Motor neuron (in vitro differentiated cells): ENCODE data around the gene ZBTB16. TPM values are rescaled to one million over a fixed set of nuclear protein-coding genes. Genes with fewer than 3 reads are reported as not detected.

Experiments used
- ATAC-seq, 8 experiments: fragments of 200-7000 bp; cut with Tn5 transposase; replicated peaks in 6 of 8; 2 replicates each; pipeline ENCODE4 v1.8.0; 2021; ENCODE audit warnings: mild to moderate bottlenecking in 8 of 8, moderate library complexity in 8 of 8
- H3K27ac ChIP-seq, 2 donors: fragments of 250-450 bp; sonication (Bioruptor Pico); 2 replicates each; pipeline ENCODE4 v1.9.0; 2021; ENCODE audit warnings: antibody characterized with exemption in 2 of 2, mild to moderate bottlenecking in 2 of 2, moderate library complexity in 1 of 2
- H3K4me1 ChIP-seq, 2 donors: fragments of 250-450 bp; sonication (Bioruptor Pico); replicated peaks in 1 of 2; 2 replicates each; pipeline ENCODE4 v1.6.1; 2021; ENCODE audit warnings: antibody characterized with exemption in 2 of 2, mild to moderate bottlenecking in 2 of 2, moderate library complexity in 1 of 2
- H3K4me3 ChIP-seq, 5 donors: fragments of 250-450 bp; sonication (Bioruptor Pico); 2 replicates each; pipeline ENCODE4 v1.9.0; 2021; ENCODE audit warnings: antibody characterized with exemption in 5 of 5, mild to moderate bottlenecking in 5 of 5, moderate library complexity in 4 of 5
- WGBS, 10 experiments: fragments of 450-650 bp; shearing (Covaris generic); methylation state at CpG; one replicate each; pipeline ENCODE4 v1.0.0; 2022; 5-methylcytosine and 5-hydroxymethylcytosine counted together
- in situ Hi-C, 9 experiments: fragments of 400-800 bp; cut with MboI; loops; one replicate each; pipeline ENCODE4 v1.15.0; 2021; ENCODE audit warnings: low sequenced_read_pairs in 9 of 9, low pct_unique_long_range_greater_than_20kb in 2 of 9; ENCODE audit not compliant: unreplicated experiment in 9 of 9
- total RNA-seq, 8 experiments: library from RNA; unstranded; fragments of 300-600 nt; gene quantifications; 2 replicates each; pipeline versions ENCODE4 v1.2.3 to v1.2.4, GENCODE V29; 2022

ZBTB16 gene
- total RNA-seq, 8 experiments from 2014 or later, result 0.07 to 26.6 (median 7.3) TPM; not detected in 1

- Histone ChIP-seq H3K4me1 (peaks cover 0 to 4% of the 10 kb centered on the region in 2 donors), H3K4me3 (no peak overlapping the region), H3K27ac (no peak overlapping the region)
- 34 to 100% (median 70%) methylated on average over 1 to 2 of the region's 2 CpGs; no CpG with 5 or more reads in 4 of the 10 experiments for WGBS, 10 experiments
- in situ Hi-C loops, result loop anchor here in 1 of 9 experiments (10.0 kb wide), 1 partner anchor 481 kb away; no protein-coding TSS in a partner anchor
- ATAC-seq, result no peak
Measured at GRCh38 chr11:114284021-114284420, 224.5 kb downstream of the ZBTB16 start.

- in situ Hi-C loops, result loop anchor here in 1 of 9 experiments (10.0 kb wide), 1 partner anchor 480 kb away; no protein-coding TSS in a partner anchor
- ATAC-seq, result no peak
- Histone ChIP-seq H3K4me3 (no peak overlapping the region), H3K27ac (no peak overlapping the region), H3K4me1 (peaks cover 0 to 4% of the 10 kb centered on the region in 2 donors)
- WGBS, 10 experiments, result 52 to 100% (median 93%) methylated on average over 1 to 7 of the region's 7 CpGs; no CpG with 5 or more reads in 3 of the 10 experiments
Measured at GRCh38 chr11:114284914-114285313, 225.4 kb downstream of the ZBTB16 start.

- ATAC-seq, result no peak
- WGBS, 10 experiments, result 28 to 95% (median 73%) methylated on average over 1 to 2 of the region's 3 CpGs; no CpG with 5 or more reads in 4 of the 10 experiments
- in situ Hi-C loops, result loop anchor here in 1 of 9 experiments (10.0 kb wide), 1 partner anchor 479 kb away; no protein-coding TSS in a partner anchor
Measured at GRCh38 chr11:114285599-114285998, 226.1 kb downstream of the ZBTB16 start.

GRCh38 chr11:114286229-114286628 lies 226.7 kb downstream of the ZBTB16 start:
- H3K4me1 ChIP-seq, result no peaks in the 10 kb centered on the region
- H3K27ac ChIP-seq, result no peak overlapping the region
- 72 to 100% (median 91%) methylated on average over 1 to 3 of the region's 3 CpGs; no CpG with 5 or more reads in 2 of the 10 experiments for WGBS, 10 experiments
- H3K4me3 ChIP-seq, result no peak overlapping the region
- in situ Hi-C loops, result loop anchor here in 1 of 9 experiments (10.0 kb wide), 1 partner anchor 479 kb away; no protein-coding TSS in a partner anchor
- no peak for ATAC-seq

More at GRCh38 chr11:114285599-114285998, 226.1 kb downstream of the ZBTB16 start:
- peaks cover 0 to 4% of the 10 kb centered on the region in 2 donors for H3K4me1 ChIP-seq
- no peak overlapping the region for H3K4me3 ChIP-seq
- H3K27ac ChIP-seq, result no peak overlapping the region

GRCh38 chr11:114287154-114287553 lies 227.6 kb downstream of the ZBTB16 start:
- in situ Hi-C loops, result loop anchor here in 1 of 9 experiments (10.0 kb wide), 1 partner anchor 478 kb away; no protein-coding TSS in a partner anchor
- 30 to 94% (median 78%) methylated on average over 1 to 2 of the region's 2 CpGs for WGBS, 10 experiments
- no peak for ATAC-seq
- Histone ChIP-seq H3K4me3 (no peak overlapping the region), H3K27ac (no peak overlapping the region), H3K4me1 (no peaks in the 10 kb centered on the region)

- in situ Hi-C loops, result loop anchor here in 1 of 9 experiments (10.0 kb wide), 1 partner anchor 477 kb away; no protein-coding TSS in a partner anchor
- no peak for ATAC-seq
- Histone ChIP-seq H3K4me3 (no peak overlapping the region), H3K4me1 (no peaks in the 10 kb centered on the region), H3K27ac (no peak overlapping the region)
- 54 to 100% (median 89%) methylated on average over 1 to 2 of the region's 2 CpGs for WGBS, 10 experiments
Measured at GRCh38 chr11:114288136-114288535, 228.6 kb downstream of the ZBTB16 start.

GRCh38 chr11:114289779-114290178 lies 230.3 kb downstream of the ZBTB16 start:
- Histone ChIP-seq H3K27ac (no peak overlapping the region), H3K4me1 (no peaks in the 10 kb centered on the region), H3K4me3 (no peak overlapping the region)
- no peak for ATAC-seq
- in situ Hi-C loops, result loop anchor here in 1 of 9 experiments (10.0 kb wide), 1 partner anchor 475 kb away; no protein-coding TSS in a partner anchor
- 35 to 100% (median 71%) methylated on average over 1 to 5 of the region's 5 CpGs; no CpG with 5 or more reads in 1 of the 10 experiments for WGBS, 10 experiments

DNA sequence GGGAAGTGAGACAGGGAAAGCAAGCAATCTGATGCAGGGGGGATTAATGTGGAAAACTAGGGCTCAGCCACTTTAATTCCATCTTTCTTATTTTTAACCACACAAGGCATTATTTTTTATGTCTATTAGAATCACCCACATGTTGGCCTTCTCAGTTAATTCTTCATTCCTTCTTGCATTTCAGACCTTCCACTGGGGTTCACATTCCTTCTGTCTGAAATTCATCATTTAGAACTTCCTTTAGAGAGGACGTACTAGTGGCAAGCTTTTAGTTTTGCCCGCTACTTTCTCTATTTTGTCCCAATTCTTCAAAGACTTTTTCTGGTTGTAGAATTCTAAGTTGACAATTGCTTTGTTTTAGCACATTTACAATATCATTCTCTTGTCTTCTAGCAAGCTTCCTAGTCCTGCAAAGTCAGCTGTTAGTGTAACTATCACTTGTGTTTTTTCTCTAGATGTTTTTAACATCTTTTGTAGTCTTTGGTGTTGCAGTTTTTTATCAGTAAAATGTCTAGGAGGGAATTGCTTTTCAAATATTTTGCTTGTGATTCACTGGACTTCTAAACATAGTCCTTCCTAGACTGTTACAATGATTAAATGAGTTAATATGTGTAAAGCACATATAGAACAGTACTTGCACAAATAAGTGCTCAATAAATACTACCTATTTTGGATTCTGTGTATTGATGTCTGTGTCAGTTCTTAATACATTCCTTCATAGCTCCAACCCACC lies 231.2 kb downstream of the ZBTB16 start:
- H3K4me1 ChIP-seq, result no peaks in the 10 kb centered on the region
- in situ Hi-C loops, result no loop called here
- ATAC-seq, result no peak
- 17 to 100% (median 83%) methylated on average over 1 to 2 of the region's 2 CpGs for WGBS, 10 experiments
- H3K27ac ChIP-seq, result no peak overlapping the region
- H3K4me3 ChIP-seq, result no peak overlapping the region

- no peaks in the 10 kb centered on the region for H3K4me1 ChIP-seq
Measured at GRCh38 chr11:114291381-114291780, 231.9 kb downstream of the ZBTB16 start.

DNA sequence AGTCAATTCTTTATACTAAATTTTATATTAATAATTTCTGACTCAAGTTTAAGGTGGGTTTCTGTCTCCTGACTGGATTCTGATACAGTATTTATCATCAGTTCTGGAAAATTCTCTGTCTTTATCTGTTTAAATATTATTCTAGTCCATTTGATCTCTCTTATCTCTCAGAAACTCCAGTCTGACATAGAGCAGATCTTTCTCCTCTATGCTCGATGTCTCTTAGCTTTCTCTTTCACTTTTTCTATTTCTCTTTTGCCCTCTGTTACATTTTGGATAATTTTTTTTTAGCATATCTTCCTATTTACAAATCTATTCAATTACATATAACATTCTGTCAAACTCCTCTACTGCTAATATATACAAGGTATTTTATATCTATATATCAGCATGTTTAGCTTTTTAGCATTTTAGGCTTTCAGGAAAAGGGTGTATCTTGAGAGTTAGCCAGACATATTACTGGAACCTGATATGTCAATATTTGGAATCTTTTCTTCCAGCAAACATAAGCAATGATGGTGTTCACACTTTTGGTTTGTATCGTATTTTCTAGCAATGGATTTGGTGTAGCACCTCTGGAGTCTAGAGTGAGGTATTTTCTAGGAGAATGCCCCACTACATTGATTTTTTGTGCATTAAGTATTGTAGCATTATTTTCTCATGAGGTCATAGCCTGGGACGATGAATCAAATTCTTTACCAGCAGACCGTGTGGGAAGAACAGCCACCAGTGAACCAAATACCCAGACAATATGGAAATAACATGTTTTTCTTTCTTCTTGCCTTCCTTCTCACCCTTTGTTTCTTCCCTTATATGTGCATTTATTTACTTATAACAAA lies 232.6 kb downstream of the ZBTB16 start:
- 0 to 95% (median 70%) methylated on average over 2 to 4 of the region's 4 CpGs for WGBS, 10 experiments
- ATAC-seq, result peak in 2 of 8 experiments; percentile 8 to 29
- in situ Hi-C loops, result no loop called here
- H3K27ac ChIP-seq, result no peak overlapping the region
- H3K4me1 ChIP-seq, result no peaks in the 10 kb centered on the region
- no peak overlapping the region for H3K4me3 ChIP-seq

More at GRCh38 chr11:114291381-114291780, 231.9 kb downstream of the ZBTB16 start:
- in situ Hi-C loops, result no loop called here
- H3K27ac ChIP-seq, result no peak overlapping the region
- ATAC-seq, result no peak
- WGBS, 10 experiments, result 0 to 93% (median 60%) methylated on average over 1 to 5 of the region's 5 CpGs; no CpG with 5 or more reads in 2 of the 10 experiments
- no peak overlapping the region for H3K4me3 ChIP-seq

GRCh38 chr11:114293201-114293711 lies 233.7 kb downstream of the ZBTB16 start:
- ATAC-seq, result no peak
- in situ Hi-C loops, result no loop called here
- Histone ChIP-seq H3K4me1 (no peaks in the 10 kb centered on the region), H3K27ac (no peak overlapping the region), H3K4me3 (no peak overlapping the region)
- WGBS, 10 experiments, result 67 to 100% (median 80%) methylated on average over 1 of the region's 1 CpG; no CpG with 5 or more reads in 3 of the 10 experiments

DNA sequence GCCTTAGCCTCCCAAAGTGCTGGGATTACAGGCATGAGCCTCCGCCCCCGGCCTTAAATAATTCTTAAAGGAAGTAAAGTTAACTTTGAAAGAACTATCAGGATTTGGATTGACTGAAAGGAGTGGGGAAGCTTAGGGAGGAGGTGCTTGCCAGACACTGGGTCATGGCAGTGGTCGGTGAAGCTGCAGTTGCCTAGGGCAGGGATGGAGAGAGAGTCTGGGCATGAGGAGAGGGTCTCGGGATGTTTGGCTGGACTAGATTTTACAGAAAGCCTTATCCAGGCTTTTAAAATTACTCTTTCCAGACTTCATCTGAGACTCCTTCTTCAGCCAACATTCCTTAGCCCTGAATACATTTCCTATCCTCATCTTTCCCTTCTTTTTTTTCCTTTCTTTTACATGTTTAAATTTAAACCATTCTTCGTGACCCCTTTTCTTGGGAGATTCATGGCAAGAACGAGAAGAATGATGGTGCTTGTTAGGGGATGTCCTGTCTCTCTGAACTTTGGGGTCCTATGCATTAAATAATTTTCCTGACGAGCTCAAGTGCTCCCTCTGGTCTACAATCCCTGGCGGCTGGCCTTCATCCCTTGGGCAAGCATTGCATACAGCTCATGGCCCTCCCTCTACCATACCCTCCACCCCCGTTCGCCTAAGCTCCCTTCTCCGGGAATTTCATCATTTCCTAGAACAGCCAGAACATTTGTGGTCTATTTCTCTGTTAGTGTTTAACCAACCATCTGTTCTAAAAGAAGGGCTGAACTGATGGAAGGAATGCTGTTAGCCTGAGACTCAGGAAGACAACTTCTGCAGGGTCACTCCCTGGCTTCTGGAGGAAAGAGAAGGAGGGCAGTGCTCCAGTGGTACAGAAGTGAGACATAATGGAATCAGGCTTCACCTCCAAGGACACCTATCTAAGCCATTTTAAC lies 236.4 kb downstream of the ZBTB16 start, which contains the start of gene NNMT:
NNMT (plus strand) TSS at position 724 of the 929 bp plus-strand sequence; CDS start at position 882, 158 bp downstream.
- ATAC-seq, result peak in 3 of 8 experiments; percentile 46 to 68 (median 53)
- in situ Hi-C loops, result no loop called here
- H3K4me1 ChIP-seq, result no peaks in the 10 kb centered on the region
- H3K27ac ChIP-seq, result no peak within 1 kb of the TSS
- H3K4me3 ChIP-seq, result no peak within 1 kb of the TSS
- 0 to 100% (median 81%) methylated on average over 1 to 9 of the region's 11 CpGs for WGBS, 10 experiments
